G401.6 (cell line): ENCODE results near the gene POLRMT.
"Not testable (repeated sequence)": the region's sequence is repeated elsewhere in the genome, so short reads cannot be mapped to it uniquely, and the experiment has no call there.

Experiments used
- FAIRE-seq: peaks from 2 replicates; lab custom pipeline; 2012; peaks lifted over from hg19 to GRCh38; lab: Jason Lieb, UNC

POLRMT gene

DNA sequence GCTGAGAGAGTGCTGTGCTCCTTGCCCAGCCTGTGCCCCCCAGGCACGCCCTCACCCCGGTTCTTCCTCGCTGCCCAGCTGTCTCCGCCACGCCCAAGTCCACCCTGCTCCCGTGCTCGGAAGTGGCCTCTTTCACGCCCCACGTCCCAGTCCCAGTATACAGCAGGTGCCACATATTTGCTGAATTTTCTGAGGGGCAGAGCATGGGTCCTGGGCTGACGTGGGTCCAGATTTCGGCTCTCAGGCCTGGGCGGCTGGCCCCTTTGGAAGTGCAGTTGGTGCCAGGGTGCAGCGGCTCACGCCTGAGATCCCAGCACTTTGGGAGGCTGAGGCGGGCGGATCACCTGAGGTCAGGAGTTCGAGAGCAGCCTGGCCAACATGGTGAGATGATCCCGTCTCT, 40.3 kb downstream of the POLRMT start:
- FAIRE-seq: no peak

DNA sequence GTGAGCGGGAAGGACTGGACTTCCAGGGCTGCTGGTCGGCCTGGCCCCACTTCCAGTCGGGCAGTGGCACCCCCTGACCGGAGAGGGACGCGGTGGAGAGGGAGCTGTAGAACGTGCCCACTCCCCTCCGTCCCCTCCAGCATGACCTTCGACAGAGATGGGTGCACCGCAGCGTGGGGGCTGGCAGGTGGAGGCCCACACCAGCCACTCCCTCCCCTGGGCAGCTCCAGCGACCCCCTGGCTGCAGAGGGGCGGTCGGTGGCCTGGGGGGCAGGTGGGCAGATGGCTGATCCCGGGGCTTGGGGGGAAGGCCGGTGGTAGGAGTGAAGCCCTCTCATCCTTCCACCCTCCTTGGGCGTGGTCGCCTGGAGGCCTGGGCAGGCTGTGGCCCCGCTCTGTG, 41.2 kb downstream of the POLRMT start:
- no peak for FAIRE-seq

DNA sequence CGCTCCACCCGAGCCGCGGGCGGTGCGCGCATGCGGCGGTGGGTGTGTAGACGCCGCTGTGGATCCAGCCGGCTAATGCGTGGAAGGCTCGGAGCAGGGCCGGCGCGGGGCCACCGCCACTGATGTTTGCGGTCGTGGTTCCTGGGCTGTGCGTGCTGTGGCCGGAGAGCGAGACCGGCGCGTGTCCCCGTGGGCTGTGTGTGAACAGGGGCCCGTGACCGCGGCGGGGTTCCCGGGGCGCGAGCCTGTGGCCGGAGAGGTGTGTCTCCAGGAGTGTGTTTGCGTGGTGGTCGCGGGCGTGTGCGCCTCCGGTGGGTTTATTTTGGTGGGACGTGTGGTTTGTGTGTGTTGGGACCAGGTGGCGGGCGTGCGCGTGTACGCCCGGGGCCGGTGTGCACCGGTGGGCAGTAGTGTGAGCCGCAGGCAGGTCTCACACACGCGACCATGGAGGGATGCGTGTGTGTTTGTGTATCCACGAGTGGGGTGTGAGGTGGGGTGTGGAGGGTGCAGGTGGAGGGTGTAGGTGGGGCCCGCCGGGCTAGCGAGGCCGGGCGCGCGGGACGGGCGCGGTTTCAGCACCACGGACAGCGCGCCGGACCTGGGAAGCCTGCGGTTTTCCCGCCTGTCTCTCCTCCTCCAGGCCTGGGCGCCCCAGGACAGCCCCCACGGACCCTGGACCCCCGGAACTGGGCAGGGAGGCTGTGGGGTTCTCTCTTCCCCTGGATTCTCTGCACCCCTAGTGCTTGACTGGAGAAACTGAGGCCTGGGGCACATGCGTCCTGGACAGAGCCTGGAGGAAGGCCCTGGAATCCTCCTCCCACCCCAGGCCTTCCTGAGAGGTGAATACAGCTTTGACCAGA, 42.0 kb downstream of the POLRMT start:
- FAIRE-seq: no peak

GRCh38 chr19:590750-591098, 42.6 kb downstream of the POLRMT start:
- FAIRE-seq: no peak

DNA sequence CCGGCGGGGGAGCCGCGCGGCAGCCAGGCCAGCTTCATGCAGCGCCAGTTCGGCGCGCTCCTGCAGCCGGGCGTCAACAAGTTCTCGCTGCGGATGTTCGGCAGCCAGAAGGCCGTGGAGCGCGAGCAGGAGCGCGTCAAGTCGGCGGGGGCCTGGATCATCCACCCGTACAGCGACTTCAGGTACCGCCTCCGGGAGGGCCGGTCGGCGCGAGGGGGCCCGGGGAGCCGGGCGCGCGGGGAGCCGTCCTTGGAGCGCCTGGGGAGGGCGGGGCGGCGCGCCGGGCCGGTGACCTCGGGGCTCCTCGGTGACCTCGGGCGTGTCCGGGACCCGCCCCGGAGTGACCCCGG, 43.0 kb downstream of the POLRMT start:
- FAIRE-seq: no peak

DNA sequence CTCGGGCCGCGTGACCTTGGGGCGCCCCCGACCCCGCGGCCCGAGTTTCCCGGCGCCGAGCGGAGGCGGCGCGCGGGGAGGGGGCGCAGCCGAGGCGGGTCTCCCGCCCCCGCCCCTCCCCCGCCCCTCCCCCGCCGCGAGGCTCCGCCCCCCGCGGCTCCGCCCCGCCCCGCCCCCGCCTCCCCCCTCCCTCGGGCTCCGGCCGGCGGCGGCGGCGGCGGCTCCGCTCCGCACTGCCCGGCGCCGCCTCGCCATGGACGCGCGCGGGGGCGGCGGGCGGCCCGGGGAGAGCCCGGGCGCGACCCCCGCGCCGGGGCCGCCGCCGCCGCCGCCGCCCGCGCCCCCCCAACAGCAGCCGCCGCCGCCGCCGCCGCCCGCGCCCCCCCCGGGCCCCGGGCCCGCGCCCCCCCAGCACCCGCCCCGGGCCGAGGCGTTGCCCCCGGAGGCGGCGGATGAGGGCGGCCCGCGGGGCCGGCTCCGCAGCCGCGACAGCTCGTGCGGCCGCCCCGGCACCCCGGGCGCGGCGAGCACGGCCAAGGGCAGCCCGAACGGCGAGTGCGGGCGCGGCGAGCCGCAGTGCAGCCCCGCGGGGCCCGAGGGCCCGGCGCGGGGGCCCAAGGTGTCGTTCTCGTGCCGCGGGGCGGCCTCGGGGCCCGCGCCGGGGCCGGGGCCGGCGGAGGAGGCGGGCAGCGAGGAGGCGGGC, 43.5 kb downstream of the POLRMT start, which contains the start of gene HCN2:
HCN2 (plus strand) TSS at position 189 of the 703 bp plus-strand sequence; CDS start at position 254, 65 bp downstream.
- no peak for FAIRE-seq

GRCh38 chr19:588741-589692, 44.3 kb downstream of the POLRMT start:
- no peak for FAIRE-seq

DNA sequence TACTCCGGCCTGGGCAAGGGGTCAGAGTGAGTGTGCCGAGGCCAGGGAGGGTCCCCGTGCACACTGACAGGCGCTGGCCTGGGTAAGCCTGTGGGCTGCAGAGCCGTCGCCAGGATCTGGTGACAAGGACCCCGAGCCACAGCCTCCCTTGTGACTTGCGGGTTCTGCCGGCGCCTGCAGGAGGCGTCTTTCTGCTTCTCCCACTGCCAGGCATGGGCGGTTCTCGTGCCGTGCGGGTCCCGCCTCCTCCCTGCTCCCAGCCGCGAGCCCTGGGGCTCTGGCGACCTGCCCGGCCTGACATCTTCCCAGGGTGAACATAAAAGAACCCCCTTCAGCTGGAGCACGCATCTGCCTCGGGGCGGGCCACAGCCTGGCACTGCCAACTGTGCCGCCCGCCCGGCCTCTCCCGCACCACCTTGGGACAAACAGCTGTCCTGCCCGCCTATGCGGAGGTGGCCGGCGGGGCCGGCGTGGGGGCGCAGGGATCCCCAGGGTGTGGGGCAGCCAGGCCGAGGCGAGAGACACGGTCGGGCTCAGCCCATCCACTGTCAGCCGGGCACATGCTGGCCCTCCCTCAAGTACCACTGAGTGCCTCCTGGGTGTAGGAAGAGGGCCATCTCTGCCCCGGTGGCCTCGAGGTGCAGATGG, 45.1 kb downstream of the POLRMT start:
- no peak for FAIRE-seq

- FAIRE-seq: no peak
These were observed 47.7 kb downstream of the POLRMT start for GRCh38 chr19:585551-586110.

DNA sequence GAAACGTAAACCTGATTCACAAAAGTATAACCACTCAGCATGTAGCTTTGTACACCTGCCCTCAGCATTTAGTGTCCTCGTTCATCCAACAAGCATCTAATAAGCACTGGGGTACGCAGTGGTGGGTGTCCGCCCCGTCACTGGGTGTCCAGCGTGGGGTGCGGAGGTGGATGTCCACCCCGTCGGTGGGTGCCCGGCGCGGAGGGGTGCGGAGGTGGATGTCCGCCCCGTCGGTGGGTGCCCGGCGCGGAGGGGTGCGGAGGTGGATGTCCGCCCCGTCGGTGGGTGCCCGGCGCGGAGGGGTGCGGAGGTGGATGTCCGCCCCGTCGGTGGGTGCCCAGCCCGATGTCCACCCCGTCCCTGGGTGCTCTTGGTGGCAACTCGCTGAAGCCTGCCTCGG, 48.2 kb downstream of the POLRMT start:
- not testable (repeated sequence) for FAIRE-seq

- no peak for FAIRE-seq
These were observed 48.9 kb downstream of the POLRMT start for GRCh38 chr19:584240-585001.

- no peak for FAIRE-seq
These were observed 49.4 kb downstream of the POLRMT start for GRCh38 chr19:583968-584239.

DNA sequence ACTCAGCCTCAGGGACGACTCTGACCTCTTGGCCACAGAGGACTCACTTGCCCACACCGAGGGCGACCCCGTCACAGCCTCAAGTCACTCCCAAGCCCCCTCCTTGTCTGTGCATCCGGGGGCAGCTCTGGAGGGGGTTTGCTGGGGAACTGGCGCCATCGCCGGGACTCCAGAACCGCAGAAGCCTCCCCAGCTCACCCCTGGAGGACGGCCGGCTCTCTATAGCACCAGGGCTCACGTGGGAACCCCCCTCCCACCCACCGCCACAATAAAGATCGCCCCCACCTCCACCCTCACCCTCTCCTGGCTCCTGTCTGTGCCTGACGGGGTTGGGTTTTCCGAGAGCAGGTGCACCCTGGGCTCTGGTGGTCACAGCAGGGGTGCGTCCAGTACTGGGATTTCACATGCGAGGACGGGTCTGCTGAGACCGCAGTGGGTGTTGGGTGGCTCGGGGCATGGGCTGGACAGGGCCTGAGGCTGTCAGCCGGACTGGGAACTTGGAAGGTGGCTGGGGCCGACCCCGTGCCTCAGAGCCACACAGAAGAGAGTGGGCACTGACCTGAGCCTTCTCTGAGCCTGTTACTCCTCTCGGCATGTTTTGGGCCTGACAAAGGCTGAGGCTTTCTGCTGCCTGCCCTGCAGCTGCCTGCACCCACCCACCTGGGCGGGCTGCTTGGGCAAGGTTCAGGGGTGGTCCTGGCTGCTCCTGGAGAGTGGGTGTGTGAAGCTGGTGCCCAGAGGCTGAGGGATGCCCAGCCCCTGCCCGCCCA, 50.0 kb downstream of the POLRMT start:
- FAIRE-seq: no peak

DNA sequence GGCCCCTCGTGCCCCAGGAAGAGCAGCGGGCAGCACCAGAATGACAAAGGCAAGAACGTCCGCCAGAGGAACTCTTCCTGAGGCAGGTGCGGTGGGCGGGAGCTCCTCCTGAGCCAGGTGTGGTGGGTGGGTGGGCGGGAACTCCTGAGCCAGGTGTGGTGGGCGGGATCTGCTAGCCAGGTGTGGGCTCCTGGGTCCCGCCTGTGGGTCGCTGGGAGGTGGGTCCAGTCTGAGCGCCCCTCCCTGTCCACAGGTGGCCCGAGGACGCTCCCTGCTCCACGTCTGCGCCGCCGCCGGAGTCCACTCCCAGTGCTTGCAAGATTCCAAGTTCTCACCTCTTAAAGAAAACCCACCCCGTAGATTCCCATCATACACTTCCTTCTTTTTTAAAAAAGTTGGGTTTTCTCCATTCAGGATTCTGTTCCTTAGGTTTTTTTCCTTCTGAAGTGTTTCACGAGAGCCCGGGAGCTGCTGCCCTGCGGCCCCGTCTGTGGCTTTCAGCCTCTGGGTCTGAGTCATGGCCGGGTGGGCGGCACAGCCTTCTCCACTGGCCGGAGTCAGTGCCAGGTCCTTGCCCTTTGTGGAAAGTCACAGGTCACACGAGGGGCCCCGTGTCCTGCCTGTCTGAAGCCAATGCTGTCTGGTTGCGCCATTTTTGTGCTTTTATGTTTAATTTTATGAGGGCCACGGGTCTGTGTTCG, 50.7 kb downstream of the POLRMT start:
- no peak for FAIRE-seq

DNA sequence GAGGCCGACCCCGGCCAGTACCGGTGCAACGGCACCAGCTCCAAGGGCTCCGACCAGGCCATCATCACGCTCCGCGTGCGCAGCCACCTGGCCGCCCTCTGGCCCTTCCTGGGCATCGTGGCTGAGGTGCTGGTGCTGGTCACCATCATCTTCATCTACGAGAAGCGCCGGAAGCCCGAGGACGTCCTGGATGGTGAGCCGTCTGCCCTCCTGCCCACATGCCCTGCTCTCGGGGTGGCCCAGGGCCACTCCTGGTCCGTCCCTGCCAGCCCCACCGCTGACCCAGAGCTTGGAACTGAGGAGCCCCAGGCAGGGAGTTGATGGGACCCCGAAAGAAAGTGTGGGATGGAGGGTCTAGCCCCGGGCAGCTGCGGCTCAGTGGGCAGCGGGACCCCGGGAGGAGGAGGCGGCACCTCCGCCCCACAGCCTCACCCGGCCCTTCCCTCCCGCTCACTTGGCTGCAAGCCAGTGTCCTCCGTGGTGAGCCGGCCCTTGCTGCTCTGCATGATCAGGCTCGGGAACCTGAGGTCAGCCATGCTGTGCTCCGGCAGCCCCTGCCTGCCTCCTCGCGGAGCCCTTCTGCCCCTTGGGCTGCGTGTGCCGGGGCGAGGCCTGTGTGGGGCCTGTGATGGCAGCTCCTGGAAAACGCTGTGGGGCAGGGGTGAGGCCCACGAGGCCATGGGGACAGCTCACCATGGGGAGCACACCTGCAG, 51.8 kb downstream of the POLRMT start:
- FAIRE-seq: no peak

DNA sequence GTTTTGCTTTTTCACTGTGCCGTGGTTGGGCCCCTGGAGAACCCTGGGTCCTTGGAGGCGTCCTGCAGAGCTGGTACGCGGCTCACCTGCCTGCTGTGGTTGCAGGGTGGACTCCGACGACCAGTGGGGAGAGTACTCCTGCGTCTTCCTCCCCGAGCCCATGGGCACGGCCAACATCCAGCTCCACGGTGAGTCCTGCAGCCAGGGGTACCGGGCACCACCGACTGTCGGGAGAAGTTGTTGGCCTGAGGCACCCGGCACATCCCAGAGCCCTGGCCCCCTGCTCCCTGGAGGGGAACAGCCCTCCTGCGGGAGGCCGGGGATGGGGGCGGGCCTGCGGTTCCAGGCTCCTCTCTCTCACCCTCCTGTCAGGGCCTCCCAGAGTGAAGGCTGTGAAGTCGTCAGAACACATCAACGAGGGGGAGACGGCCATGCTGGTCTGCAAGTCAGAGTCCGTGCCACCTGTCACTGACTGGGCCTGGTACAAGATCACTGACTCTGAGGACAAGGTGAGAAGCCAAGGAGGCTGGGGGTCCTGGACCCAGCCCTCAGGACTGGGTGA, 53.0 kb downstream of the POLRMT start:
- no peak for FAIRE-seq

- no peak for FAIRE-seq
These were observed 53.5 kb downstream of the POLRMT start for GRCh38 chr19:579842-580155.

DNA sequence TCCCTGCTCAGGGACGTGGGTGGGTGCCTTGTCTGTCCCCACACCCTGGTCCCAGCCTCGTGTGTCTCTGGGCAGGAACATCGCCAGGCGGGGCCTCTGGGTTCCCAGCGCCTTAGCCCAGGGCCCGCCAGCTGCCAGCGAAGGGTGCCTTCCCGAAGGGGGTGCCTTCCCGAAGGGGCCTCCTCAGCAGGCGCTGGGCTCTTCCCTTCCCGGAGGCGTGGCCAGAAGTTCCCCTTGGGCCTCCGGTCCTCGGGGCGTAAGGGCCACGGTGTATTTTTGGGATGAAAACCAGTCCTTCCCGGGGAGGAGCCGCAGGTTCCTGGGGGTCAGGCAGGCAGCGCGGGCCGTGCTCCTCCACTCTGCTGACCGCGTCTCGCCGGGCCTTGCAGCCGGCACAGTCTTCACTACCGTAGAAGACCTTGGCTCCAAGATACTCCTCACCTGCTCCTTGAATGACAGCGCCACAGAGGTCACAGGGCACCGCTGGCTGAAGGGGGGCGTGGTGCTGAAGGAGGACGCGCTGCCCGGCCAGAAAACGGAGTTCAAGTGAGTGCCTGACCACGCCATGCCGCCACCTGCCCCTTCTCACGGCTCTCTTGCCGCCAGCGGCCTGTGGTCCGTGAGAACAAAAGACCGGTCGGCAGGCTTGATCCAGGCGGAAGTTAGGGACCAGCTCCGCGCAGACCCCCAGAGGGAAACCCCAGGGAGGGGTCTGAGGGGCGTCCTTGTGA, 54.1 kb downstream of the POLRMT start:
- FAIRE-seq: no peak
